PC-9 (cell line): Measurements from ENCODE around the gene FAM193A. TPM values are rescaled to one million over a fixed set of nuclear protein-coding genes. Genes with fewer than 3 reads are reported as not detected.

Experiments used
- BruUV-seq: library from RNA; stranded (reverse); fragments of 400-500 nt; replicated peaks from 2 replicates; lab custom pipeline; 2021; lab: Mats Ljungman, UMichigan
- CTCF ChIA-PET: fragments of 300-600 bp; sonication (Branson Sonifier 250); formaldehyde crosslinking; loops from one replicate; lab custom pipeline; 2022; ENCODE audit warnings: antibody characterized with exemption; lab: Charles Lee
- POLR2A ChIA-PET: fragments of 300-600 bp; sonication (Branson Sonifier 250); formaldehyde crosslinking; loops from one replicate; lab custom pipeline; 2022; ENCODE audit warnings: antibody characterized with exemption; ENCODE audit not compliant: unreplicated experiment; lab: Charles Lee
- DNase-seq, 2 experiments: peaks; one replicate each; pipeline versions ENCODE4 v3.0.0 to v3.0.0-alpha.2; 2015 to 2022; ENCODE audit warnings: mixed read lengths in 1 of 2
- H2AFZ ChIP-seq: fragments of 200-600 bp; sonication (generic); 2 replicates; pipeline ENCODE4 v1.8.1; 2017; ENCODE audit warnings: antibody characterized with exemption
- H3F3A ChIP-seq: fragments of 200-600 bp; sonication (generic); 2 replicates; pipeline ENCODE4 v1.8.1; 2017; ENCODE audit warnings: antibody characterized with exemption, mild to moderate bottlenecking, low read depth; ENCODE audit not compliant: insufficient read depth
- H3K27ac ChIP-seq: fragments of 200-600 bp; sonication (generic); 2 replicates; pipeline ENCODE4 v1.6.1; 2016; ENCODE audit warnings: mixed run types
- H3K27me3 ChIP-seq: fragments of 200-600 bp; sonication (generic); 2 replicates; pipeline ENCODE4 v1.6.1; 2016; ENCODE audit warnings: low read depth, mixed run types; ENCODE audit not compliant: insufficient read depth
- H3K36me3 ChIP-seq: fragments of 200-600 bp; sonication (generic); 2 replicates; pipeline ENCODE4 v1.6.1; 2016; ENCODE audit warnings: low read depth, mixed run types
- H3K4me1 ChIP-seq: fragments of 200-600 bp; sonication (generic); replicated peaks from 2 replicates; pipeline ENCODE4 v1.6.1; 2016; ENCODE audit warnings: mixed run types; ENCODE audit not compliant: insufficient read depth
- H3K4me2 ChIP-seq: fragments of 200-600 bp; sonication (generic); 2 replicates; pipeline ENCODE4 v1.6.1; 2017; ENCODE audit warnings: mixed run types
- H3K4me3 ChIP-seq: fragments of 200-600 bp; sonication (generic); 2 replicates; pipeline ENCODE4 v1.6.1; 2016; ENCODE audit warnings: mixed run types
- H3K79me2 ChIP-seq: fragments of 200-600 bp; sonication (generic); 2 replicates; pipeline ENCODE4 v1.6.1; 2017; ENCODE audit warnings: low read depth, mixed run types
- H3K9me2 ChIP-seq: fragments of 200-600 bp; sonication (generic); 2 replicates; pipeline ENCODE4 v1.8.1; 2017; ENCODE audit warnings: mild to moderate bottlenecking; ENCODE audit not compliant: insufficient read depth
- H3K9me3 ChIP-seq: fragments of 200-600 bp; sonication (generic); 2 replicates; pipeline ENCODE4 v1.8.1; 2016; ENCODE audit warnings: low read depth; ENCODE audit not compliant: insufficient read depth
- H4K20me1 ChIP-seq: fragments of 200-600 bp; sonication (generic); 2 replicates; pipeline ENCODE4 v1.8.1; 2017; ENCODE audit not compliant: insufficient read depth
- EZH2 ChIP-seq: fragments of 200-600 bp; sonication (generic); IDR thresholded peaks from 2 replicates; pipeline ENCODE4 v1.8.0; 2017; ENCODE audit warnings: antibody characterized with exemption, low read depth
- intact Hi-C: fragments of 100-400 bp; cut with micrococcal nuclease; formaldehyde crosslinking; loops from one replicate; pipeline ENCODE4 v1.10.0; 2022; ENCODE audit not compliant: unreplicated experiment
- total RNA-seq: library from RNA; stranded (reverse); gene quantifications from 2 replicates; pipeline ENCODE4 v1.2.3, GENCODE V29; 2021
- TF ChIP-seq, protein P1 (sequence below): fragments of 200-600 bp; sonication (generic); conservative IDR thresholded peaks from 2 replicates; pipeline ENCODE4 v1.6.1; 2017; ENCODE audit warnings: mixed run types, antibody characterized with exemption, mild to moderate bottlenecking, moderate library complexity

Gene FAM193A
- total RNA-seq, 1 experiment from 2014 or later, result 23.4 TPM

DNA sequence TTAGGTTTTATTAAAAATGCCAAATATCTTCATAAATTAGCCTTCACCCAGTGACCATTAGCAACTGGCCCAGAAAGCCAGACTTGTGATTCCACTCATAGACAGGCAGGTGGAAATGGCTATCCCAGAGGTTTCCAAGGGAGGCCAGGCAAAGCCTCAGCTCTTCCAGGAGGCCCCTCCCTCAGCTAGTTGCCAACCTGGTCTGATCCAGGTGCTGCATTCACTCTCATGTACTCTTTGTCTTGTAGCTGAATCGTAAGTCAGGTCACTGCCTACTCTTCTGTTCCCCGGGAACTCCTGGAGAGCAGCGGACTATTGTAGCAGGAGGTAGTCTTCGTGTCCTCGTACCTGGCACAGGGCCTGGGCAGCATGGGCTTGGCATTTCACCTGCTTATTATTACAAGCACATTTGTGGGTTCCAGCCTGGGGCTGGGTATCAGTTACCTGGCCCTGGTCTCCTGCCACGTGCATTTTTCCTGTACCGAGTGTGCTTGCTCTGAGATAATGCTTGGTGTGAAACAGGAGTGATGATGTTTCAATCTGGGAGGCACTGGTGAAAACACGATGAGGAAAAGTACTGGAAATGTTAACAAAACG is 101.6 kb downstream of the FAM193A start:
- Histone ChIP-seq H2AFZ (no peak overlapping the region), H3K4me2 (no peak overlapping the region), H3K9me2 (no peaks in the 10 kb centered on the region), H3K36me3 (no peaks in the 10 kb centered on the region), H3K27ac (no peak overlapping the region), H3K27me3 (no peaks in the 10 kb centered on the region), H3K4me3 (no peak overlapping the region), H3F3A (no peaks in the 10 kb centered on the region), H3K9me3 (no peaks in the 10 kb centered on the region), H4K20me1 (no peaks in the 10 kb centered on the region), H3K4me1 (no peaks in the 10 kb centered on the region), H3K79me2 (no peaks in the 10 kb centered on the region)
- no TSS peak for BruUV-seq
- no peak for DNase-seq
- ChIA-PET POLR2A (no interaction called here), CTCF (no interaction called here)
- intact Hi-C loops, result no loop called here
- TF ChIP-seq, protein P1, sequence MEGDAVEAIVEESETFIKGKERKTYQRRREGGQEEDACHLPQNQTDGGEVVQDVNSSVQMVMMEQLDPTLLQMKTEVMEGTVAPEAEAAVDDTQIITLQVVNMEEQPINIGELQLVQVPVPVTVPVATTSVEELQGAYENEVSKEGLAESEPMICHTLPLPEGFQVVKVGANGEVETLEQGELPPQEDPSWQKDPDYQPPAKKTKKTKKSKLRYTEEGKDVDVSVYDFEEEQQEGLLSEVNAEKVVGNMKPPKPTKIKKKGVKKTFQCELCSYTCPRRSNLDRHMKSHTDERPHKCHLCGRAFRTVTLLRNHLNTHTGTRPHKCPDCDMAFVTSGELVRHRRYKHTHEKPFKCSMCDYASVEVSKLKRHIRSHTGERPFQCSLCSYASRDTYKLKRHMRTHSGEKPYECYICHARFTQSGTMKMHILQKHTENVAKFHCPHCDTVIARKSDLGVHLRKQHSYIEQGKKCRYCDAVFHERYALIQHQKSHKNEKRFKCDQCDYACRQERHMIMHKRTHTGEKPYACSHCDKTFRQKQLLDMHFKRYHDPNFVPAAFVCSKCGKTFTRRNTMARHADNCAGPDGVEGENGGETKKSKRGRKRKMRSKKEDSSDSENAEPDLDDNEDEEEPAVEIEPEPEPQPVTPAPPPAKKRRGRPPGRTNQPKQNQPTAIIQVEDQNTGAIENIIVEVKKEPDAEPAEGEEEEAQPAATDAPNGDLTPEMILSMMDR, result no peak
- TF ChIP-seq EZH2, result no peak

DNA sequence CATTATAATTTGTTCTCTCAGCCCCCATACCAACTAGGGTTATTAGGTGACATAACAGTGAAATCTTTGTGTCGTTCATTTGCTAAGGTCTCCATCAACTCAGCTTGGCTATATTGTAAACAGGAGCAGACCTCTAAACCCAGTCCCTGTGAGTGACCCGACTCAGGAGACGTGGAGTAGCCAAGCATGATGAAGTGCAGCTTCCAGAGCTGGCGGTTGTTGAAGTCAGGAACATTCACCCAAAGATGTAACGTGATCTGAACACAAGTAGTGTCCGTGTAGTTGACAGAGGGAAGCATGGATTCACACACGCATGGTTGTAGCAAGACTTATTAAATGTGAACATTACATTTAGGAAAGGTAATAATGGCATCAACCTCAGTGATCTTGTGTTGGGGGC is 102.3 kb downstream of the FAM193A start:
- no peaks in the 10 kb centered on the region for H3K79me2 ChIP-seq
- H3K27ac ChIP-seq, result no peak overlapping the region
- no peak overlapping the region for H3K4me2 ChIP-seq
- no peaks in the 10 kb centered on the region for H3K4me1 ChIP-seq
- POLR2A ChIA-PET, result no interaction called here
- intact Hi-C loops, result no loop called here
- no peaks in the 10 kb centered on the region for H4K20me1 ChIP-seq
- H3K36me3 ChIP-seq, result no peaks in the 10 kb centered on the region
- TF ChIP-seq, protein P1, result no peak
- no peak for TF ChIP-seq EZH2
- no peak overlapping the region for H3K4me3 ChIP-seq
- H3K9me3 ChIP-seq, result no peaks in the 10 kb centered on the region
- no peak for DNase-seq
- no TSS peak for BruUV-seq
- no peaks in the 10 kb centered on the region for H3K27me3 ChIP-seq
- CTCF ChIA-PET, result no interaction called here
- no peaks in the 10 kb centered on the region for H3K9me2 ChIP-seq
- H3F3A ChIP-seq, result no peaks in the 10 kb centered on the region
- H2AFZ ChIP-seq, result no peak overlapping the region

DNA sequence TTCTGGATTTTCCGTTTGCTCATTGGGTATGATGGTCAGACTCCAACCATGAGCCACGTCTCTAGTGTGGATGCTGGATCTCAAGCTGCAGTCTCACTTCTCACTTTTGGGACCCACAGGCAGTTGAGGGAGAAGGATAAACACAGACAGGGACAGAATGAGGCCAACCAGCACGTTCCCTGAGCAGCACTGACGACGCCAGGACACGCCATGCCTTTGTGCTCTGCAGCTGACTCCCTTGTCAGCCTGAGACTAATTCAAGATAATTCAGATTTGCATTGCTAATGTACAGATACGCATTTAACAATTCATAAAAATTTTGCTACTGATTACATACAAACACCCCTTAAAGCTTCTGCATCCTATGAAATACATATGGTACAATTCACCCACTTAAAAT is 106.5 kb downstream of the FAM193A start:
- H3K4me3 ChIP-seq, result no peak overlapping the region
- H4K20me1 ChIP-seq, result no peaks in the 10 kb centered on the region
- H3F3A ChIP-seq, result no peaks in the 10 kb centered on the region
- no peaks in the 10 kb centered on the region for H3K36me3 ChIP-seq
- intact Hi-C loops, result no loop called here
- no peaks in the 10 kb centered on the region for H3K9me2 ChIP-seq
- no peaks in the 10 kb centered on the region for H3K4me1 ChIP-seq
- no peak overlapping the region for H3K4me2 ChIP-seq
- no peaks in the 10 kb centered on the region for H3K9me3 ChIP-seq
- H3K27me3 ChIP-seq, result no peaks in the 10 kb centered on the region
- TF ChIP-seq EZH2, result no peak
- TF ChIP-seq, protein P1, result no peak
- H3K79me2 ChIP-seq, result no peaks in the 10 kb centered on the region
- no peak overlapping the region for H3K27ac ChIP-seq
- ChIA-PET CTCF (no interaction called here), POLR2A (no interaction called here)
- no TSS peak for BruUV-seq
- no peak overlapping the region for H2AFZ ChIP-seq
- no peak for DNase-seq
